ENCODE results near the gene PNMA6A.
"Not testable (repeated sequence)": the region's sequence is repeated elsewhere in the genome, so short reads cannot be mapped to it uniquely, and the experiment has no call there.

GRCh38 chrX:153120230-153120629, 48.0 kb downstream of the PNMA6A start:
- TF ChIP-seq, protein P1, sequence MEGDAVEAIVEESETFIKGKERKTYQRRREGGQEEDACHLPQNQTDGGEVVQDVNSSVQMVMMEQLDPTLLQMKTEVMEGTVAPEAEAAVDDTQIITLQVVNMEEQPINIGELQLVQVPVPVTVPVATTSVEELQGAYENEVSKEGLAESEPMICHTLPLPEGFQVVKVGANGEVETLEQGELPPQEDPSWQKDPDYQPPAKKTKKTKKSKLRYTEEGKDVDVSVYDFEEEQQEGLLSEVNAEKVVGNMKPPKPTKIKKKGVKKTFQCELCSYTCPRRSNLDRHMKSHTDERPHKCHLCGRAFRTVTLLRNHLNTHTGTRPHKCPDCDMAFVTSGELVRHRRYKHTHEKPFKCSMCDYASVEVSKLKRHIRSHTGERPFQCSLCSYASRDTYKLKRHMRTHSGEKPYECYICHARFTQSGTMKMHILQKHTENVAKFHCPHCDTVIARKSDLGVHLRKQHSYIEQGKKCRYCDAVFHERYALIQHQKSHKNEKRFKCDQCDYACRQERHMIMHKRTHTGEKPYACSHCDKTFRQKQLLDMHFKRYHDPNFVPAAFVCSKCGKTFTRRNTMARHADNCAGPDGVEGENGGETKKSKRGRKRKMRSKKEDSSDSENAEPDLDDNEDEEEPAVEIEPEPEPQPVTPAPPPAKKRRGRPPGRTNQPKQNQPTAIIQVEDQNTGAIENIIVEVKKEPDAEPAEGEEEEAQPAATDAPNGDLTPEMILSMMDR (IDR thresholded peaks at IDR 0.05 in 8 of 11, conservative IDR thresholded peaks at IDR 0.05 in 3 of 11) = not testable (repeated sequence)
- TF ChIP-seq POLR2A, POLR2AphosphoS5 (IDR thresholded peaks at IDR 0.05): not testable (repeated sequence)

Measured in spleen (tissue), 7 donors.